K562 (cell line): ENCODE data around the gene MYO1E. TPM values are rescaled to one million over a fixed set of nuclear protein-coding genes. Genes with fewer than 3 reads are reported as not detected.

Experiments
- ATAC-seq: fragments of 200-7000 bp; cut with Tn5 transposase; 3 replicates; pipeline ENCODE4 v1.9.1; 2020; ENCODE audit warnings: moderate library complexity
- BruUV-seq: library from RNA; stranded (reverse); fragments of 400-500 nt; replicated peaks from 2 replicates; lab custom pipeline; 2021; lab: Mats Ljungman, UMichigan
- CTCF ChIA-PET: fragments of 300-600 bp; formaldehyde crosslinking; extraction: SDS; loops from one replicate; lab custom pipeline; 2021; ENCODE audit warnings: low intra/inter-chr PET ratio; lab: Yijun Ruan, JAX
- POLR2A ChIA-PET: fragments of 300-600, 350-650 bp; sonication (Branson Sonifier 250); formaldehyde crosslinking; extraction: SDS; loops from one replicate; lab custom pipeline; 2021; ENCODE audit warnings: antibody characterized with exemption, inconsistent platforms; lab: Yijun Ruan, JAX
- DNase-seq, 4 experiments: peaks; one replicate each; pipeline versions ENCODE4 v3.0.0 to v3.0.0-alpha.2; 2011 to 2018; ENCODE audit warnings: low spot score in 3 of 4, mixed read lengths in 3 of 4; ENCODE audit errors: extremely low read depth in 1 of 4
- FAIRE-seq: peaks from 2 replicates; lab custom pipeline; 2011; peaks lifted over from hg19 to GRCh38; lab: Jason Lieb, UNC
- H2AFZ ChIP-seq: 2 replicates; pipeline ENCODE4 v1.6.0; 2011; ENCODE audit warnings: low read depth, low read length, control low read depth, inconsistent platforms
- H3K27ac ChIP-seq: fragments of 200-600 bp; 3 replicates; pipeline ENCODE4 v1.8.0; 2011; ENCODE audit warnings: low read depth, mild to moderate bottlenecking, control low read depth, inconsistent platforms, low read length, moderate library complexity, mixed read lengths; ENCODE audit errors: extremely low read depth
- H3K27me3 ChIP-seq, 2 experiments: fragments of 300-600 bp in 1 of 2; 2 replicates in 1 of 2; 3 replicates in 1 of 2; pipeline versions ENCODE4 v1.6.0 to v1.8.0; 2011; ENCODE audit warnings: inconsistent platforms in 2 of 2, low read length in 2 of 2, mild to moderate bottlenecking in 1 of 2, mixed read lengths in 1 of 2, moderate library complexity in 1 of 2; ENCODE audit not compliant: control insufficient read depth in 2 of 2, insufficient read depth in 2 of 2
- H3K36me3 ChIP-seq: fragments of 300-600 bp; 3 replicates; pipeline ENCODE4 v1.8.0; 2011; ENCODE audit warnings: mild to moderate bottlenecking, low read length, inconsistent platforms; ENCODE audit not compliant: control insufficient read depth, insufficient read depth
- H3K4me1 ChIP-seq, 2 experiments: fragments of 200-600 bp in 1 of 2; replicated peaks in 1 of 2; 2 replicates in 1 of 2; 3 replicates in 1 of 2; pipeline versions ENCODE4 v1.5.1 to v1.8.0; 2011; ENCODE audit warnings: inconsistent platforms in 2 of 2, low read length in 2 of 2, mild to moderate bottlenecking in 1 of 2, mixed read lengths in 1 of 2, moderate library complexity in 1 of 2; ENCODE audit not compliant: control insufficient read depth in 2 of 2, insufficient read depth in 2 of 2
- H3K4me2 ChIP-seq: 2 replicates; pipeline ENCODE4 v1.6.1; 2011; ENCODE audit warnings: low read length, control low read depth, inconsistent platforms, mixed read lengths; ENCODE audit not compliant: insufficient read depth
- H3K4me3 ChIP-seq: fragments of 200-600 bp; sonication (generic), shearing (Covaris generic); 2 replicates; pipeline ENCODE4 v1.5.1; 2016; ENCODE audit warnings: control low read depth, inconsistent platforms
- H3K79me2 ChIP-seq: fragments of 200-600 bp; 3 replicates; pipeline ENCODE4 v1.8.0; 2011; ENCODE audit warnings: low read length, inconsistent platforms; ENCODE audit not compliant: control insufficient read depth, insufficient read depth
- H3K9ac ChIP-seq, 2 experiments: 2 replicates each; pipeline versions ENCODE4 v1.6.0 to v1.6.1; 2011; ENCODE audit warnings: low read depth in 2 of 2, low read length in 2 of 2, control low read depth in 1 of 2, inconsistent platforms in 1 of 2, mild to moderate bottlenecking in 1 of 2, mixed read lengths in 1 of 2; ENCODE audit not compliant: insufficient read depth in 1 of 2
- H3K9me1 ChIP-seq: one replicate; pipeline ENCODE4 v1.6.0; 2011; ENCODE audit warnings: inconsistent platforms, mild to moderate bottlenecking, low read length, moderate library complexity; ENCODE audit not compliant: control insufficient read depth, insufficient read depth
- H3K9me3 ChIP-seq: replicated peaks from 2 replicates; pipeline ENCODE4 v1.5.1; 2011; ENCODE audit warnings: low read depth, low read length, inconsistent platforms; ENCODE audit not compliant: control insufficient read depth, insufficient read depth
- H4K20me1 ChIP-seq: replicated peaks from 2 replicates; pipeline ENCODE4 v1.6.1; 2011; ENCODE audit warnings: low read length, inconsistent platforms, mixed read lengths; ENCODE audit not compliant: control insufficient read depth, insufficient read depth
- CC2D1A ChIP-seq: fragments of 450-650 bp; IDR thresholded peaks from 2 replicates; pipeline ENCODE4 v1.6.1; 2017; ENCODE audit warnings: mild to moderate bottlenecking
- ERF ChIP-seq: fragments of 450-650 bp; formaldehyde crosslinking; IDR thresholded peaks from 2 replicates; pipeline ENCODE4 v1.4.0; 2020; ENCODE audit warnings: mild to moderate bottlenecking, mixed read lengths
- MEF2A ChIP-seq: IDR thresholded peaks from 2 replicates; pipeline ENCODE4 v1.6.1; 2011; ENCODE audit warnings: low read depth, mild to moderate bottlenecking, low read length, moderate library complexity; ENCODE audit not compliant: control insufficient read depth
- MTA1 ChIP-seq: fragments of 450-650 bp; IDR thresholded peaks from 2 replicates; pipeline ENCODE4 v1.6.1; 2017; ENCODE audit warnings: borderline replicate concordance
- NFIC ChIP-seq: fragments of 450-650 bp; IDR thresholded peaks from 2 replicates; pipeline ENCODE4 v1.6.1; 2017; ENCODE audit warnings: mild to moderate bottlenecking, inconsistent platforms
- NFIX ChIP-seq: fragments of 250-450 bp; sonication (Bioruptor Pico); IDR thresholded peaks from 2 replicates; pipeline ENCODE4 v1.4.0; 2020; ENCODE audit warnings: low read depth, mild to moderate bottlenecking, moderate library complexity
- NR2C1 ChIP-seq, 2 experiments: fragments of 450-650 bp; IDR thresholded peaks; 2 replicates each; pipeline ENCODE4 v1.6.1; 2017; ENCODE audit warnings: mild to moderate bottlenecking in 2 of 2, antibody characterized with exemption in 1 of 2, inconsistent platforms in 1 of 2, missing compliant biosample characterization in 1 of 2, missing genetic modification characterization in 1 of 2
- PTBP1 ChIP-seq: fragments of 200-400 bp; formaldehyde crosslinking; IDR thresholded peaks from 2 replicates; pipeline ENCODE4 v1.6.1; 2017; ENCODE audit warnings: low read depth, low read length
- YY1 ChIP-seq, 3 experiments: IDR thresholded peaks; 2 replicates each; pipeline ENCODE4 v1.6.1; 2011; ENCODE audit warnings: low read length in 2 of 3, mild to moderate bottlenecking in 2 of 3, moderate library complexity in 2 of 3, borderline replicate concordance in 1 of 3, control low read depth in 1 of 3, low read depth in 1 of 3; ENCODE audit not compliant: insufficient read depth in 3 of 3, insufficient replicate concordance in 2 of 3, control insufficient read depth in 1 of 3, insufficient read length in 1 of 3; ENCODE audit errors: extremely low read depth in 1 of 3
- ZNF3 ChIP-seq: fragments of 250-450 bp; sonication (Bioruptor Pico); IDR thresholded peaks from 2 replicates; pipeline ENCODE4 v1.5.0; 2021; ENCODE audit warnings: mild to moderate bottlenecking, moderate library complexity
- WGBS: fragments of 100-300 bp; shearing (Covaris generic); methylation state at CpG from one replicate; pipeline ENCODE4 v1.1.6; 2016; ENCODE audit warnings: low coverage, mixed read lengths; ENCODE audit not compliant: insufficient coverage; ENCODE audit errors: missing lambda C conversion rate; 5-methylcytosine and 5-hydroxymethylcytosine counted together
- in situ Hi-C: fragments of 300-500 bp; cut with MboI; formaldehyde crosslinking; loops from 4 replicates; pipeline ENCODE4 v1.15.0; 2018; ENCODE audit warnings: inconsistent platforms, mixed read lengths
- intact Hi-C: fragments of 100-400 bp; cut with micrococcal nuclease; formaldehyde crosslinking; loops from 2 replicates; pipeline ENCODE4 v1.14.2; 2022
- polyA plus RNA-seq, 8 experiments: library from polyadenylated mRNA; depleted of rRNA in 4 of 8; stranded (reverse) in 5 of 8; unstranded in 3 of 8; fragments of >200 nt; fragmentation: Nextera tagmentation in 2 of 8; fragmentation: Illumina TruSeq in 1 of 8; extraction: Ambion mirVana in 2 of 8; extraction: Trizol in 1 of 8; gene quantifications; 2 replicates each; pipeline versions ENCODE4 v1.2.1 to v1.2.3, GENCODE V29; 2011 to 2014; ENCODE audit warnings: inconsistent platforms in 1 of 8, missing spikeins in 1 of 8
- total RNA-seq, 7 experiments: library from RNA; depleted of rRNA in 6 of 7; stranded (reverse); fragments of >200 nt in 6 of 7; fragmentation: Illumina TruSeq in 2 of 7; extraction: Trizol in 2 of 7; gene quantifications; 2 replicates each; pipeline versions ENCODE4 v1.2.1 to v1.2.3, GENCODE V29; 2011 to 2021; ENCODE audit warnings: low replicate concordance in 1 of 7
- TF ChIP-seq, protein P1 (sequence below): fragments of 450-650 bp; IDR thresholded peaks from 2 replicates; pipeline ENCODE4 v1.6.1; 2016; ENCODE audit warnings: missing biosample characterization, missing genetic modification characterization
- TF ChIP-seq, protein P2 (sequence below): sonication (generic); formaldehyde crosslinking; IDR thresholded peaks from 2 replicates; pipeline ENCODE4 v1.8.1; 2023; ENCODE audit warnings: mild to moderate bottlenecking, missing genetic modification reagents, moderate library complexity

MYO1E gene
- total and polyA plus RNA-seq, 9 of the 15 experiments (the other 6 are each of a cell fraction or from before 2014, with no cell fraction given) = under 0.01 to 0.44 (median 0.01) TPM; not detected in 6

DNA sequence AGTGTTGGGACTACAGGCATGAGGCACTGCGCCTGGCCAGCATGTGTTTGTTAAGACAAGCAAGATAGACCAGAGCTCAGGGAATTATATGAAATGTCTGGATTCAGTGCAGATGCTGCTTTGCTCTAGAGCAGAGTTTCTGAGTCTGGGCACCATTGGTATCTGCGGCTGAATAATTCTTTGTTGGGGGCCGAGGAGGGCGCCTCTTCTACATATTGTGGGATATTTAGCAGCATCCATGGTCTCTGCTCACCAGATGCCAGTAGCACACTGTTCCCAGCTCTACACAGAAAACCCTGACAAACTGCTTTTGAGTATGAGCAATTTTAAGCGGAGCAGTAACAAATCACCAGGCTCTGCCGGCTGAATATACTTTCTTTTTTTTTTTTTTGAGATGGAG, 169.7 kb downstream of the MYO1E start:
- Histone ChIP-seq H3K9ac (no peak overlapping the region), H3K9me1 (no peaks in the 10 kb centered on the region), H2AFZ (no peak overlapping the region), H3K4me1 (peaks cover 0 to 5% of the 10 kb centered on the region in 2 experiments; a peak in 1 of 5 replicates), H3K79me2 (no peaks in the 10 kb centered on the region), H3K9me3 (no peaks in the 10 kb centered on the region), H3K27ac (no peak overlapping the region), H3K4me3 (no peak overlapping the region), H3K36me3 (no peaks in the 10 kb centered on the region), H3K4me2 (no peak overlapping the region), H4K20me1 (no peaks in the 10 kb centered on the region; the same call in 1 of the 2 replicates), H3K27me3 (peaks cover 19 to 45% of the 10 kb centered on the region in 2 experiments)
- ChIA-PET CTCF (no interaction called here), POLR2A (no interaction called here)
- DNase-seq = no peak
- BruUV-seq = no TSS peak
- no peak for FAIRE-seq
- no peak for ATAC-seq
- intact Hi-C loops = no loop called here
- TF ChIP-seq MTA1 = no peak
- TF ChIP-seq NFIX (CRISPR knock-in tag) = no peak
- TF ChIP-seq, all 486 proteins: peak for 0
- in situ Hi-C loops = no loop called here
- 0% methylated on average over 6 of the region's 6 CpGs for WGBS

DNA sequence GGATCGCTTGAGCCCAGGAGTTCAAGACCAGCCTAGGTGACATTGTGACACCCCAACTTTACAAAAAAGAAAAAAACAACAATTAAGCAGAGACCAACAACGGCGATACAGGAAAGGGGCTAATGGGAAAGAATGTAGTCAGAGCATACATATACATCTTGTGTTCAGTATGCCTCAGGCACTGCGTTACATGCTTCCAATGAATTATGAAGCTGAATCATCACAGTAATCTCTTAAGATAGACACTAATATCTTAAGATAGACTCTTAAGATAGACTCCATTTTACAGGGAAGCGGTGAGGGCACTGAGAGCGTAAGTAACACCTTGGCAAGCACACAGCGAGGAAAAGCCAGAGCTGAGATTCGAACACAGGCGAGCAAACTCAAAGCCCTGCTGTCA, 172.1 kb downstream of the MYO1E start:
- intact Hi-C loops = no loop called here
- no TSS peak for BruUV-seq
- TF ChIP-seq YY1 (IDR thresholded peaks at IDR 0.05; ENCODE audit: borderline replicate concordance in 1 of 3, control insufficient read depth in 1 of 3, extremely low read depth in 1 of 3, insufficient read depth in 3 of 3, insufficient read length in 1 of 3, insufficient replicate concordance in 2 of 3, low read depth in 1 of 3, low read length in 2 of 3) (no peak), NR2C1 (IDR thresholded peaks at IDR 0.05) (no peak), NR2C1 (tag; IDR thresholded peaks at IDR 0.05) (no peak), NFIC (no peak), MEF2A (no peak), ERF (no peak), CC2D1A (no peak), PTBP1 (no peak), ZNF3 (CRISPR knock-in tag) (no peak)
- TF ChIP-seq, protein P1, sequence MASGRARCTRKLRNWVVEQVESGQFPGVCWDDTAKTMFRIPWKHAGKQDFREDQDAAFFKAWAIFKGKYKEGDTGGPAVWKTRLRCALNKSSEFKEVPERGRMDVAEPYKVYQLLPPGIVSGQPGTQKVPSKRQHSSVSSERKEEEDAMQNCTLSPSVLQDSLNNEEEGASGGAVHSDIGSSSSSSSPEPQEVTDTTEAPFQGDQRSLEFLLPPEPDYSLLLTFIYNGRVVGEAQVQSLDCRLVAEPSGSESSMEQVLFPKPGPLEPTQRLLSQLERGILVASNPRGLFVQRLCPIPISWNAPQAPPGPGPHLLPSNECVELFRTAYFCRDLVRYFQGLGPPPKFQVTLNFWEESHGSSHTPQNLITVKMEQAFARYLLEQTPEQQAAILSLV (tag) = no peak
- TF ChIP-seq, protein P2, sequence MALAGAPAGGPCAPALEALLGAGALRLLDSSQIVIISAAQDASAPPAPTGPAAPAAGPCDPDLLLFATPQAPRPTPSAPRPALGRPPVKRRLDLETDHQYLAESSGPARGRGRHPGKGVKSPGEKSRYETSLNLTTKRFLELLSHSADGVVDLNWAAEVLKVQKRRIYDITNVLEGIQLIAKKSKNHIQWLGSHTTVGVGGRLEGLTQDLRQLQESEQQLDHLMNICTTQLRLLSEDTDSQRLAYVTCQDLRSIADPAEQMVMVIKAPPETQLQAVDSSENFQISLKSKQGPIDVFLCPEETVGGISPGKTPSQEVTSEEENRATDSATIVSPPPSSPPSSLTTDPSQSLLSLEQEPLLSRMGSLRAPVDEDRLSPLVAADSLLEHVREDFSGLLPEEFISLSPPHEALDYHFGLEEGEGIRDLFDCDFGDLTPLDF = no peak
- TF ChIP-seq, all 486 proteins: peak for 0
- FAIRE-seq (no peak), DNase-seq (no peak), ATAC-seq (no peak)
- H3K4me1 ChIP-seq = no peaks in the 10 kb centered on the region
- in situ Hi-C loops = no loop called here
- no peak overlapping the region for H3K4me3 ChIP-seq
- no peaks in the 10 kb centered on the region for H3K9me1 ChIP-seq
- no peak overlapping the region for H3K9ac ChIP-seq
- H3K36me3 ChIP-seq = no peaks in the 10 kb centered on the region
- ChIA-PET CTCF (no interaction called here), POLR2A (interaction anchor here (0.6 kb wide), 1 partner anchor 26 kb away, joined by 3 read pairs; no protein-coding TSS in a partner anchor)
- WGBS = 8% methylated on average over 9 of the region's 9 CpGs
- H4K20me1 ChIP-seq = no peaks in the 10 kb centered on the region; the same call in 1 of the 2 replicates
- H2AFZ ChIP-seq = no peak overlapping the region
- no peaks in the 10 kb centered on the region for H3K79me2 ChIP-seq
- peaks cover 14 to 35% of the 10 kb centered on the region in 2 experiments for H3K27me3 ChIP-seq
- H3K27ac ChIP-seq = no peak overlapping the region
- H3K9me3 ChIP-seq = no peaks in the 10 kb centered on the region
- no peak overlapping the region for H3K4me2 ChIP-seq
